ENCODE measurements around the gene B4GALT2.

The B4GALT2 gene

DNA sequence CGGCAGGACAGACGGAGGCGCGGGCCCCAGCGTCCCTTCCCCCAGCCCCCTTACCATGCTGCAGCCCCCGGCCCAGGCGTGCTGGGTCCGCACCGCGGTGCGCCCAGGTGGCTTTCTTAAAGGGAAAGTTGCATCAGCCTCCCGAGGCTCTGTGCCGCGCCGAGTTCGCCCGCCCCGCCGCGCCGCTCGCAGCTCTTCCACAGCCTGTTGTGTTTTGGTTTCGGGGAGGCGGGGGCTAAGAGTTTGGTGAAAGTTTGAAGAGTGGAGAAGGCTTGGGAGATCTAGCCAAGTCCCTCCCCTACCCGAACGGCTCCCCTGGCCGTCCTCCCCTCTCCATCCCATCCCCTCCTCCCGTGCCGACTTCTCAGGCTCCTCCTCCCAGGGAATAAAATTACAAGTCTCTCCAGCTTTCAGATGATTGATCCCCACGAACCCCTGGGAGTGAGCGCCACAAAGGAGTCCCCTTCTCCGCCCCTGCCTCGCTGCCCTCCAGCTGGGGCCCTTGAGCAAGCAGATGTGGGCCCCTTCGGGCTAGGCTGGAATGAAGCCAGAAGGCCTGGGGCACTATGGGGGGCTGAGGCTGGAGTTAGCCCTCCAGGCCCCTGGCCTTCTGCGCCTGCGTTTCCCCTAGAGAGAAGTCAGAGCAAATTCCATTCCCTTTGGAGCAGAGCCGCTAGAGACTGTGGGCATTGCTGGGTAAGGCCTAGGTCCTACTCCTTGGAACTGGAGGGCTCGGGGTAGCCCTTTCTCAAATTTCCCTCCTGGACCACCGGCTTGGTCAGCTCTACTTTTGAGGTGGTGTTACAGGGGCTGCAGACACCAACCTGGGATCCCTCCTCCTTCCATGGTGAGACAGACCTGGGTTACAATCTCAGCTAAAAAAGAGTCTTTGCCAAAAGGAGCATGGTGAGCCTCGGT lies 52.5 kb downstream of the B4GALT2 start, which contains the start of gene SLC6A9:
Gene SLC6A9 (minus strand): TSS at position 211 of the 918 bp plus-strand sequence. CDS start 7,185 bp downstream, outside the sequence.
- DNase-seq, result peak; percentile 67

DNA sequence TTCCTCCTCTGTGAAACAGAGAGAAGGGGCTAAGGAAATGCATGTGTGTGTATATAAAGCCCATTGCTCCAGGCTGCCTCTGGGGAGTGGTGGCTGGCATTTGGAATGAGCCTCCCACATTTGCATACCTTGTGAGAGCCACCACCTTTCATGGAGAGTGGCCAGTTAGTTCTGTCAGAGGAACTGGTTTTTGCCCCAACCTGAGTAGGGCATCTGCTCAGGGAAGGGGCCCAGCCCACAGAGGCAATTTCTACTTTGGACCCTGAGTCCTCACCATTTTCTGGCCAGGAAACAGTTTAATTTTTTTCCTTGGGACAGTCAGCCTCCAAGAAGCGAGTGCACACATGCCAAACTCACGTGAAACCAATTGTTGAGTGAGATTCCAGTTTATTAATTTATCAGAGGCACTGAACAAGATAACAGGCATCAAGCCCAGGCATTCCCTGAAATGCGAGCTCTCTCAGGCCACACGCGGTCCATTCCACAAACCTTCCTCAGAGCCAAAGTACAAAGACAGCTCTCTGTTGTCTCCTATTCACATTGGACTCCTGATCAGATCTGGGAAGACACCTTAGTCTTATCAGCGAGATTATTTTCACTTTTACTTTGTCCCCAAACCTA lies 53.3 kb downstream of the B4GALT2 start:
- DNase-seq, result no peak

DNA sequence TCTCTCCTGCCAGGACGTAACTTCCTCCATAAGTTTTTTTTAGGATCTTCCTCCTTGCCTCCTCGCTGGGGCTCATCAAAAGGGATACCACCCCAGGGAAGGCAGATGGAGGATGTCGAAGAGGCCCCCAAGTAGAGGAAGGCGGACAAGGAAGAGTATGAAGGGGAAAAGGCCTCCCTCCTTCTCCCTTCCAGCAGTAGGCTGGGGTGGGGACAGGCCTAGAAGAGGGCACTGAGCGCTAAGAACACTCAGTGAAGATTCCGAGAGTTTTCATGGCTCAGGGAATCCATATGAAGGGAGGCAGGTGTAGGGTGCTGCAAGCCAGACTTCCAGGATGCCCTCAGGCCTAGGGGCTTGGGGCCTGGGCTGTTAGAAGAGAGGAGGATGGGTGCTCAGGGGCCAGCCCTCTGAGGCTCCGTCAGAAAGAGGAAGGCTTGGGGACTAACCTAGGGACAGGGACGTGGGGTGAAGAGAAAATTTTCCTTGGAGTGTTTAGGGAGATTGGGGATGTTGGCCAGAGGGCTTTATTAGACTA lies 54.1 kb downstream of the B4GALT2 start:
- no peak for DNase-seq

DNA sequence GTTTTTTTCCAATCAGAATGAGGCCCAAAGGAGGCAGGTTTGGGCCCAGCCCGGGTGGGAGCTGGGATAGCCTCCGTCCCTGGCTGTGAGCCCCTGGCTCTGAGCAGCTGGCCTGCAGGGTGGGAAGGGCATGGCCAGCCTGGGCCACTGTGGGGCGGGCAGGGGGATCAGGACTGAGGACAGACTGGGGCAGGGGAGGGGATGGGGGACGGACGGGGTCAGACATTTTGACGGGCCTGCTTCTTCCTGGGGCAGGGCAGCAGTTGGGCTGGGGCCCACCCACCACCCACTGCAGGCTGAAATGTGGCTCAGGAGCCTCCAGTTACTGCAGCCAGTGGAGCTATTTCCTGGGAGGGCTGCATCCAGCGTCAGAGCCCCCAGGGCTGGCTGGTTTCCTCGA lies 54.7 kb downstream of the B4GALT2 start:
- DNase-seq, result no peak

DNA sequence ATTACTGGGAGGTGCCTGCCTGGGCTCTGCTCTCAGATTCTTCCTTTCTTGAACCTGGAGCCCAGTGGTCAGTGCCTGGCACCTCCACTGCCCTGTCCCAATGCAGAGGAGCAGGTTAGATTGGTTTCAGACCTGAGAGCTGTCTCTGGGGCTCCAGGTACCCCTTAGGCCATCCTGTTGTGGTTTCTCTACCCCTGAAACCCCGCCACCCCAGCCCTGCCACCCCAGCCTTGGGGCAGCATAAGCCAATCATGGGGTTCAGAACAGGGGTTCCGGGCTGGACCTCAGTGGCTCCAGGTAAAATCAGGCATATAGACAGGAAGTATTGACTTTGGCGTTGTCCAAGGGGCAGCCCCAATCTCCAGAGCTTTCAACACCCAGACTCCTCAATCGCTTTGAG lies 55.4 kb downstream of the B4GALT2 start:
- no peak for DNase-seq

DNA sequence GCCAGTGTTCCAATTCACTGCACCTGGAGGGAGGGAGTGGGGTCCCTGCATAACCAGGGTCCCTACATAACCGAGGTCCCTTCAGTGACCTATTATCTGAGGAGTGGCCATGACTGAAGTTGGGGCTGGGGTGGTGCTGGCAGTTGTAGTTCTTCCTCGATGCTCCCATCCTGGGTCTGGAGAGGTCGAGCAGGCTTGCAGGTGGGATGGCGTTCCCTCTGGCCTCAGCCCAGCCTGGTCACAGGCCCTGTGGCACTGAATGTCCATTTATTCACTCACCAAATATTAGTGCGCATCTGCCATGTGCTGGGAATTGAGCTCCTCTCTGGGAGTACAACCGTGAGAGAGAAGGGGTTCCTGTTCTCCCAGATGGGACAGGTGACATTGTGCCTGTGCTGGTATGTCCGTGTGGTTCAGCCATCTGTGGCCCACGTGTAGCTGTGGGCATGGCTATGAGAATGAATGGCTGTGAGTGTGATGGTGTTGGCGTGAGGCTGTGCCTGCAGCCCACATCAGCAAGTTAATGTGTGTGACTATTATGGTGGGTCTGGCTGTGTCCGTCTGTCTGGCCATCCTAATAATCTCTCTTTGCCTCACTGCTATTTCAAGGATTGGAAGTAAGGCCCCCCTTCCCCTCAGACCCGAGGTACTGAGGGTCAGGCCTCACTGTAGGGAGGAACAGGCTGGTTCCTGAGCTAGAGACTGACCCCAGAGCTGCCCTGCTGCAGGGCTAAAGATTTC lies 56.1 kb downstream of the B4GALT2 start:
- DNase-seq, result no peak

DNA sequence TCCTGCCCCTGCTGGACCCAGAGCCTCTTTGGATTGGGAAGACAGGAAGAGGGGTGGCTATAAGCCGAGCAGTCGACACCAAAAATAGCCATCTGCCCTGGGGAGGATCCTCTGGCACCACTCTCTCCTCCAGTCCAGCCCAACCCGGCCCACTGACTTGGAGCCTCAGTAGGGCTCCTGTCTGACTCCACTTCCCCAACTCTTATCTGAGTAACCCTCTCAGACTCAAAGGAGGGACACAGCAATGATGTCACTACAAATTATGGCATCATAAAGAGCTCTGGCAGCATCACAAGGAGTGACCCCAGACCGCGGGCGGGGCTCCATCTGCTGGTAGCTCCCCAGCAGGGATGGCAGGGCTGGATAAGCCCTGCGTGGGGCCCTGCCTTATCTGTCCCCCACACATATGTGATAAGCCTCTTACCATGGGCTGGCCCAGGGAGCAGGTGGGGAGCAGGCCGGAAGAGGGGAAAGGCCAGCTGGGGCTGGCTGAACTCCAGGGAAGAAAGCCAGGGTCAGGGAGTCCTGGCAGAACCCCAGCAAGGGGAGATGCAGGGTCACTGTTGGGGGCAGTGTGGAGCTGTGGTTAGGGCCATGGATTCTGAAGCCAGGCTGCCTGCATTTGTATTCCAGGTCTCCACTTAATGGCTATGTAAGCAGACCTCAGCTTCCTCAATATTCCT lies 56.9 kb downstream of the B4GALT2 start:
- DNase-seq, result no peak

DNA sequence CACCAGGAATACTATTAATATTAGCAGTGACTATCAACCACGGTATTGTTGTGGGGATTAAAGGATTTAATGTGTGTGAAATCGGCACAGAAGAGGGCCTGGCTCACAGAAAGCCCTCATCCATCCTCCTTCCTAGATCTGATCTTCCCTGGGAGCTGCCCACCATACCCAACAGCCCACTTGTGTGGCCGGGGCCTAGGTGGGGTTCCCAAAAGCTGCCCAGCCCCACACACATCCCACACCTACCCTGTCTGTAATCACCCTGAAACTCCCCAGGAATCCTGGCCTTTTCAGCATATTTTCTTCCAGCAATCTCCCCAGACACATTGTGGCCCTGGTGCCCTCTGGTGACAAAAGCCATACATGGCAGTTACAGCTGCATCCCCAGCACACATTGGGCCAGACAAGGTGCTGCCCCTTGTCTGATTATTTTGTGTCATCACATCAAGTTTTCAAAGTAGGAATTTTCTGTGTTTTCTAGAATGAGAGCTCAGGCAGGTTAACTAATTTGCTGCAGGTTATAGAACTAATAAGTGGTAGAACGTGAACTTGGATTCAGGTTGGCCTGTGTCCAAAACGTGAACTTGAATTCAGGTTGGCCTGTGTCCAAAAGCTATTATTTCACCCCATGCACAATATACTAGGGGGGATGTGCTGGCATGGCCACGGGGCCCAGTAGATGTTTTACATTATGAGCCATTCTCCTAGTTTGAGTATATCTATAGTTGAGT lies 57.6 kb downstream of the B4GALT2 start:
- peak; percentile 73 for DNase-seq

DNA sequence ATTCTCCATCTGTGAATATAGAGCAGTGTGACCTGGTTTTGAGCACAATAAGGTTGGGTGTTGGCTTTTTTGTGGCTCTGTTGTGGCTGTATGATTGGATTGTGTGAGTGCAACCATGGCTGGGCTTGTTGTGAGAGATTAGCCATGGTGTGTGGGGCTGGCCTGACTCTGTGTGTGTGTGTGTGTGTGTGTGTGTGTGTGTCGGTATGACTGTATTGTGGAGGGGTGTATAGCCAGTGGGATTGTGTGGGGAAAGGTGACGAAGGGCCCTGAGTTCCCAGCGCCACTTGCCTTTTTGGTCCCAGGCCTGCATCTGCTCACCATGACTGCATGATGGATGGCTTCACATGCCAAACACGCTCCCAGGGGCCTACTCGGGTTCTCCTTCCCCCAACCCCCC lies 58.1 kb downstream of the B4GALT2 start:
- no peak for DNase-seq

DNA sequence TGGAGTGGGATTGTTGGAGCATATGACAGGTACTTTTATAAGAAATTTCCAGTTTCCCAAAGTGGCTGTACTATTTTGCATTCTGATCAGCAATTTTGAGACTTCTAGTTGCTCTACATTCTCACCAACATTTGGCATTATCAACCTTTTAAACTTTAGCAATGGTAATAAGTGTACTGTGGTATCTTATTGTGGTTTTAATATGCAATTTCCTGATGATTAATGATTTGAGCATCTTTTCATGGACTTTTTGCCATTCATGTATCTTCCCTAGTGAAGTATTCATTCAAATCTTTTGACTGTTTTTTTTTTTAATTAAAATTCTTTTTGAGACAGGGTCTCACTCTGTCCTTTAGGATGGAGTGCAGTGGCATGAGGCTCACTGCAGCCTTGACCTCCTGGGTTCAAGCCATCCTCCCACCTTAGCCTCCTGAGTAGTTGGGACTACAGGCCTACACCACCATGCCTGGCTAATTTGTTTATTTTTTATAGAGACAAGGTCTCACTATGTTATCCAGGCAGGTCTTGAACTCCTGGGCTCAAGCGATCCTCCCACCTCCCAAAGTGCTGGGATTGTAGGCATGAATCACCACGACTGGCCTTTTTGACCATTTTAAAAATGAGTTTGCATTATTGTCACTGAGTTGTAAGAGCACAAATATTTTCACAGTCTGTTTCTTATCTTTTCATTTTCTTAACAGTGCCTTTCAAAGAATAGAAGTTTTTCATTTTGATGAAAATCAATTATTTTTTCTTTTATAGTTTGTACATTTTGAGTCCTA lies 60.1 kb downstream of the B4GALT2 start:
- DNase-seq, result no peak

DNA sequence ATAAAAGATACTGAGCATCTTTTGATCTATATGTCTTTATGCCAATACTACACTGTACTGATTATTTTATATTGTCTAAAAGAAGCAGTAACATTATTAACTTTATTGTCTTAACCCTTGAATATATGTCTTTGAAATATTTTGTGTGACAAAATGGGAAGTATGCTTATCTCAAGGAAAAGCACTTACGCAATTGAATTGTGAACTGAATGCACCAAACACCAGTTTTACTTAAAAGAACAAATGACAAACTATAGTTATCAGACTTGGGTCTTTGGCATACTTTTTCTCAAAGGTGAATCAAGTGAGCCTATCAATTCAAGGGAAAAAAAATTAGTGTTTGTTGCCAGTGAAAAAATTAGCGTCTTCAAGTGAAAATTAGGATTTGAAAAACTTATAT lies 61.4 kb downstream of the B4GALT2 start:
- DNase-seq, result no peak
